Caki2 (cell line): ENCODE measurements around the gene PRPF18. TPM values are rescaled to one million over a fixed set of nuclear protein-coding genes. Genes with fewer than 3 reads are reported as not detected.
"Not testable (repeated sequence)": the region's sequence is repeated elsewhere in the genome, so short reads cannot be mapped to it uniquely, and the experiment has no call there.

Experiments
- DNase-seq: peaks from one replicate; pipeline ENCODE4 v3.0.0-alpha.2; 2015; ENCODE audit warnings: low read depth
- in situ Hi-C: cut with HindIII; loops from 2 replicates; pipeline ENCODE4 v1.10.0; 2016; ENCODE audit warnings: low sequenced_read_pairs, low pct_unique_long_range_greater_than_20kb, mixed read lengths
- total RNA-seq: library from RNA; depleted of rRNA; stranded (reverse); fragments of >200 nt; shearing (Covaris generic); gene quantifications from 2 replicates; pipeline ENCODE4 v1.2.3, GENCODE V29; 2014; ENCODE audit warnings: low replicate concordance; rRNA removed

The PRPF18 gene
- 29.9 and 39.0 TPM in 2 replicates for total RNA-seq

DNA sequence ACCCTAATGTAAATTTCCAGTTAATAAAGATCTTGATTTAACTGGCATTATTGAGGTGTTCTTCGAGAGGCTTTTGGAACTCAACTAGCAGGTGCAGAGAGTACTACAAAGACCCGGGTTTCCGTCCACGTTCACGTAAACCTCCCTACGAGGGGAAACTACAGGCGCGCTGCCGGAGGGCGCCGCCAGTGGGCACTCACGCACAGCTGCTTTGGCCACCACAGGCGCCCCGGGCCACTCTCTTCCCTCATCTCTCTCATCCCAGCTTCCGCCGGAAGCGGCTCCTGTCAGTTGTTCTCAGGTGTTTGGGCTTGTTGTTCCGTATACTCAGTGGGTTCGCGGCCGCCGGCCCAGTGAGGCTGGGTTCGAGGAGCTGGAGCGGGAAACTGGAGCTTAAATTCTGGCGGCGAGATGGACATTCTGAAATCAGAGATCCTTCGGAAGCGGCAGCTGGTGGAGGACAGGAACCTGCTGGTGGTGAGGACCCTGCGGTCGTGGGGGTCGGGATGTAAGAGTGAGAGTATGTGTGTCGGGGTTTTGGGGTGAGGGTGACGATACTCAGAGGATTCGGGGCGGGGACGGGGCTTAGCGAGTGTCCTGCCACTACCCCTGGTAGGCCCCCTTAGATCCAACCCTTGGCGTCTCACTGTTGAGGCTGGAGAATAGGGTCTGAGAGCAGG is at the start of gene PRPF18:
PRPF18 (plus strand) TSS at position 290 of the 680 bp plus-strand sequence; CDS start at position 412, 122 bp downstream.
- in situ Hi-C loops, result no loop called here
- DNase-seq, result peak; percentile 84

DNA sequence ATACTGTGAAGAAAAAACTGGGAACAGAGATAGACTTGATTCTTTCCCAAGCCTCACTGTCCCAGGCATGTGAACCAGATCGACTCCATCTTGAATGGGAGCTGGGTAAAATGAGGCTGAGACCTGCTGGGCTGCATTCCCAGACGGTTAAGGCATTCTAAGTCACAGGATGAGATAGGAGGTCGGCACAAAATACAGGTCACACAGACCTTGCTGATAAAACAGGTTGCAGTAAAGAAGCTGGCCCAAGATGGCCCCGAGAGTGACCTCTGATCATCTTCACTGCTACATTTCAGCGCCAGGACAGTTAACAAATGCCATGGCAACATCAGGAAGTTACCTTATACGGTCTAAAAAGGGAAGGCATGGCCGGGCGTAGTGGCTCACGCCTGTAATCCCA is 48.8 kb upstream of the PRPF18 start:
- DNase-seq, in situ Hi-C loops: not testable (repeated sequence)

DNA sequence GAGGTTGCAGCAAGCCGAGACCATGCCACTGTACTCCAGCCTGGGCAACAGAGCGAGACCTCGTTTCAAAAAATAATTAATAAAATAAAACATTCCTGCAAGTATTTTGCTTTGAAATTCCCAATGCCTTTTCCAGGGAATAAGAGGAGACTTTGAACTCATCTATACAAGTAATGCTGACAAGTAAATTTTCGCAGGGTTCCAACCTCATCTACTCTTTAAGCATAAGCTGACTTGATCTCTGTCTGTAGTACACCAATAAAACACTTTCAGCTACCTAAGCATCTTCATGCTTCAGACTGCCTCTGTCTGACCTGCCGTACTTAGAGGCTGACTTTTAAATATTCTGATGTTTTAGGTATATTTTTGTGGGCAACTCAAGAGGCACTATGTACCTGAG is 44.2 kb upstream of the PRPF18 start:
- DNase-seq, result no peak
- in situ Hi-C loops, result no loop called here

DNA sequence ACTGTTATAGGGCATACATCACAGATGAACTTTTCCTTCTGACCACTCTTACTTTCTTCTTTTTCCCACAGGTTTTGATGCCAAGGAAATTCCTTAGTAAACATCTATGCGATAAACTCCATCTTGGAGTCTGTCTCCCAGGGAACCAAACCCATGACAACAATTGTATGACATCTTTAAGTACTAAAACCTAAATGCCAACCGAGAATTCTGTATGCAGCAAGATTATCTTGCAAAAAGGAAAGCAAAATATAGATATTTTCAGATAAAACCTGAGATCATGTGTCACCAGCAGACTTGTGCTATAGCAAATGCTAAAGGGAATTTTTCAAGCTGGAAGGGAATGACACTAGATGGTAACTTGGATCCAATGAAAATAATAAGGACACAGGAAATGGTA is 36.0 kb upstream of the PRPF18 start:
- in situ Hi-C loops, result no loop called here
- no peak for DNase-seq

- in situ Hi-C loops, result no loop called here
- peak; percentile 45 for DNase-seq
Measured at GRCh38 chr10:13555884-13556510, 30.8 kb upstream of the PRPF18 start.

GRCh38 chr10:13559124-13559700 is 27.6 kb upstream of the PRPF18 start:
- in situ Hi-C loops, result no loop called here
- peak; percentile 25 for DNase-seq

GRCh38 chr10:13560597-13560996 is 26.2 kb upstream of the PRPF18 start:
- peak; percentile 98 for DNase-seq
- in situ Hi-C loops, result no loop called here

DNA sequence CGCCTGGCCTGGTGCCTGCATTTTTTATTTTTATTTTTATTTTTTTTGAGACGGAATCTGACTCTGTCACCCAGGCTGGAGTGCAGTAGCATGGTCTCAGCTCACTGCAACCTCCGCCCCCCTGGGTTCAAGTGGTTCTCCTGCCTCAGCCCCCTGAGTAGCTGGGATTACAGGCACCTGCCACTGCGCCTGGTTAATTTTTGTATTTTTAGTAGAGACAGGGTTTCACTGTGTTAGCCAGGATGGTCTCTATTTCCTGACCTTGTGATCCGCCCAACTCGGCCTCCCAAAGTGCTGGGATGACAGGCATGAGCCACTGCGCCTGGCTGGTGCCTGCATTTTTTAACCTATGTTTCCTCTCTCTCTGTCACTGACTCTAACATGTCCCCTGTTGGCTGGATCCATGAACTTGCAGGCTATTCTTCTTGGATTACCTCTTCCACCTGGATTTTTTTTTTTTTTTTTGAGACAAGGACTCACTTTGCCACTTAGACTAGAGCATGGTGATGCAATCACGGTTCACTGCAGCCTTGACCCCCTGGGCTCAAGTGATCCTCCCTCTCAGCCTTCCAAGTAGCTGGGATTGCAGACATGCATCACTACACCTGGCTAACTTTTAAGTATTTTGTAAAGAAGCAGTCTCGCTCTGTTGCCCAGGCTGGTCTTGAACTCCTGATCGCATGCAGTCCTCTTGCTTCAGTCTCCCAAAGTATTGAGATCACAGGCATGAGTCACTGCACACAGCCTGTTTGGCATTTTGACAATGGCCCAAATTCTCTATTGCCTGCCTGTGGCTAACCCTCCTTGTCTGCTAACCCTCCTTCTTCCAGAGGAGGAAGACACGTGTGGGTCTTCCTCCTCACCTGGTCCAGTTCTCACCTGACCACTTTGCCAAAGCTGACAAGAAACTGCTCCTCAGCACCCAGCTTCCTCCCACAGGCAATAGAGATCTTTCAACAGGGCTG is 23.0 kb upstream of the PRPF18 start:
- peak; percentile 97 for DNase-seq
- in situ Hi-C loops, result no loop called here

DNA sequence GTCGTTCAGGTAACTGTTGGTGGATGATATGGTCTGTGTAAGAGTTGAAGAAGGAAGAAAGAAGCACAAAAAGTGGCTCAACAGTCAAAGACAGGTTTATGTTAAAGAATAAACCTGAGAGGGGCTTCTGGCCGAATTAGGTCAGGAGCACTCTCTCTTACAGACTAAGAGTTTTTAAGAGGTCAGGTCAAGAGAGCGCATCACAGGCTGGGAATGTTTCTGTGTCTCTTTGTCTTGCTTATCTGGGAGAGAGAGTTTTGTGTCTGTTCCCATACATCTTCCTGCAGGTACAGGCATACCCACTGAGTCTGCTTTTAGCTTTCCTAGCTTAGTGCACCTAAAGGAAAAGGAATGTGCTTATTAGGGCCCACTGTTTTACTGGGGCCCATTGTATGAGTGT is 22.2 kb upstream of the PRPF18 start:
- in situ Hi-C loops, result no loop called here
- no peak for DNase-seq

GRCh38 chr10:13567030-13567429 is 19.7 kb upstream of the PRPF18 start:
- no peak for DNase-seq
- in situ Hi-C loops, result no loop called here

- no peak for DNase-seq
- in situ Hi-C loops, result no loop called here
Measured at GRCh38 chr10:13571541-13571940, 15.2 kb upstream of the PRPF18 start.

GRCh38 chr10:13573960-13574359 is 12.8 kb upstream of the PRPF18 start:
- DNase-seq, result no peak
- in situ Hi-C loops, result no loop called here

DNA sequence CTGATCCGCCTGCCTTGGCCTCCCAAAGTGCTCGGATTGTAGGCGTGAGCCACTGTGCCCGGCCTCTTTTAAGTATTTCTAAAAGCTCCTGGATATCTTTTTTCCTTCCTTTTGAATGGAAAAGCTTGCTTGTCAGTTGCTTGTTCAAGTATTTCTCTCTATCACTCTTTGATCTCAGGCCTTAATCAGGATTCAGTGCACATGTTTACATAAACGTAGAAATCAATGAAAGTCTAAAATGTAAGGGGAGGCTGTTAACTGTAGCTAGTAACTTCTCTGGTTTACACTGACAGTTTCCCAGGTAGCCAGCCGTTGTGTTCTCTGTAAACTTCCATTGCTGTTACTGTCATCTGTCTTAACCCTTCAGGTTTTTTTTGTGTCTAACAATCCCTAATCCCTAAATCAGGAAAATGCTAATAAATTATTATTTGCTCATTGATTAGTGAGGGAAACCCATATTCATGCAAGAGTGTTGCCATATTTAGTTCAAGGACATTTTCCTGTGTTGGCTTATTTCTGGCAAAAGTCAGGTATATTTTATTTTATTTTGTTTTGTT is 1.5 kb upstream of the PRPF18 start:
- in situ Hi-C loops, result no loop called here
- no peak for DNase-seq

DNA sequence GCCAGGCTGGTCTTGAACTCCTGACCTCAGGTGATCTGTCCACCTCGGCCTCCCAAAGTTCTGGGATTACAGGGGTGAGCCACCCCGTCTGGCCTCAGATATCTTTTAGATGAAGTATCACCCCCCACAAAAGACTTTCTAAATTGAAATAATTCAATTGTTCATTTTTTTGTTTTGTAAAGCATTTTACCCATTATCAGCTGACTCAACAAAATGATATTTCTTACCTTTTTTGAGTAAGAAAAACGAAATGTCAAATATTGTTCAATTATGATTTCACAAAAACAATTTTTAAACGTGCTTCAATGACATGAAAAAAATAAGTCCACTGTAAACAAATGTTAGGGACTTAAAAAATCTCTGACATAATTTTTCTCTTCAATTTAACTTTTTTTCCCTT is 822 bp upstream of the PRPF18 start:
- in situ Hi-C loops, result no loop called here
- no peak for DNase-seq

- in situ Hi-C loops, result no loop called here
- DNase-seq, result no peak
Measured at GRCh38 chr10:13587391-13587790, 626 bp downstream of the PRPF18 start.

- no peak for DNase-seq
- in situ Hi-C loops, result no loop called here
Measured at GRCh38 chr10:13589316-13589715, 2.6 kb downstream of the PRPF18 start.

GRCh38 chr10:13590886-13591285 is 4.1 kb downstream of the PRPF18 start:
- in situ Hi-C loops, result no loop called here
- DNase-seq, result no peak

DNA sequence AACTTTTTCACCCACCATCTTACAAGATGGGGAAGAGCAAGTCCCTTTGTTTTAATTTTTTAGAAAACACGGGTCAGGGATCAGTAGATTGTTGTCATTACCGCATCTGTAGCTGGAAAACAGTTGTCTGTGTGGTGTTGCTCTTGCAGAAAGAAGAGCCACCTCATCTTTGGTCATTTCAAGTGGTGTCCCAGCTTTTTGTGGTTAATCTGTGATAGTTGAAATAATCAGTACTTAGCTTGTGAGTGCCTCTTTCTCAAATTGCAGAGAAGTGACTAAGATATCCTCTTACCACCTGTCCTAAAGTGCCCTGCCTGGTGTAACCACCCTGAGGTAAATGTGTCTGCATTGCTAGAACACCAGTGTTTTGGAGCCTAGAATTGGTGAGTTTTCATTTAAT is 5.5 kb downstream of the PRPF18 start:
- DNase-seq, result no peak
- in situ Hi-C loops, result no loop called here
